Colonic mucosa (tissue), 4 donors: ENCODE data around the gene FIGNL2. TPM values are rescaled to one million over a fixed set of nuclear protein-coding genes. Genes with fewer than 3 reads are reported as not detected.

Experiments
- DNase-seq: peaks from one replicate; pipeline ENCODE4 v3.0.0-alpha.2; 2020
- H3K27ac ChIP-seq: fragments of 200-600 bp; one replicate; pipeline ENCODE4 v1.8.0; 2021
- H3K27me3 ChIP-seq: fragments of 200-600 bp; one replicate; pipeline ENCODE4 v1.8.0; 2021
- H3K36me3 ChIP-seq: fragments of 200-600 bp; one replicate; pipeline ENCODE4 v1.8.0; 2021
- H3K4me1 ChIP-seq: fragments of 200-600 bp; one replicate; pipeline ENCODE4 v1.8.0; 2021; ENCODE audit warnings: mild to moderate bottlenecking
- H3K4me3 ChIP-seq: fragments of 200-600 bp; one replicate; pipeline ENCODE4 v1.8.0; 2021
- H3K9ac ChIP-seq, 2 donors: one replicate each; pipeline ENCODE4 v1.7.0; 2013; ENCODE audit warnings: control low read depth in 2 of 2, low read depth in 2 of 2, low read length in 2 of 2
- H3K9me3 ChIP-seq: fragments of 200-600 bp; one replicate; pipeline ENCODE4 v1.8.0; 2021
- intact Hi-C: fragments of 100-400 bp; cut with DNase I; formaldehyde crosslinking; loops from one replicate; pipeline ENCODE4 v1.14.1; 2022
- total RNA-seq, 2 donors: library from RNA; stranded (reverse); fragmentation: NEBNext Ultra II Directional in 1 of 2; extraction: Animal tissue kit (Norgen Biotek cat#: 25700) in 1 of 2; gene quantifications; one replicate each; pipeline ENCODE4 v1.2.1, GENCODE V29; 2021
- TF ChIP-seq, protein P1 (sequence below): fragments of 200-600 bp; IDR thresholded peaks from one replicate; pipeline ENCODE4 v1.8.0; 2022; ENCODE audit warnings: antibody characterized with exemption, mild to moderate bottlenecking
- donor health status: healthy.
- donor health status: DM: no; HTN: no; CAD: no.
- donor health status: DM: no; HTN: no; CAD: no.

Gene FIGNL2
- total RNA-seq, 2 donors from 2014 or later: 0.30 to 0.35 TPM

DNA sequence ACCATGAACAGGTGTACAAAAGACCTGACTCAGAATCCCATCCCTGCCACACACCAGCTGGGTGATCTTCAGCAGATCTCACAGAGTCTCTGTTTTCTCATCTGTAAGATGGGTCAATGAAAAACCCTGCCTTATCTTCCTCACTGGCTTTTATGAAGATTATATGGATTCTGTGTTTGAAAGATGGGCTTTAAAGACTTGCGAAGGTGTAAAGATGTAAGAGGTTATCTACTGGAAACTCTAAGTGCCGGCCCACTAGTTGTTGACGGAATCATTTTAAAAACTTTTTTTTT is 24.1 kb upstream of the FIGNL2 start:
- intact Hi-C loops: loop anchor here (5.0 kb wide), 2 partner anchors 45 to 450 kb away; partner anchors contain the start of gene SLC4A8
- TF ChIP-seq, protein P1, sequence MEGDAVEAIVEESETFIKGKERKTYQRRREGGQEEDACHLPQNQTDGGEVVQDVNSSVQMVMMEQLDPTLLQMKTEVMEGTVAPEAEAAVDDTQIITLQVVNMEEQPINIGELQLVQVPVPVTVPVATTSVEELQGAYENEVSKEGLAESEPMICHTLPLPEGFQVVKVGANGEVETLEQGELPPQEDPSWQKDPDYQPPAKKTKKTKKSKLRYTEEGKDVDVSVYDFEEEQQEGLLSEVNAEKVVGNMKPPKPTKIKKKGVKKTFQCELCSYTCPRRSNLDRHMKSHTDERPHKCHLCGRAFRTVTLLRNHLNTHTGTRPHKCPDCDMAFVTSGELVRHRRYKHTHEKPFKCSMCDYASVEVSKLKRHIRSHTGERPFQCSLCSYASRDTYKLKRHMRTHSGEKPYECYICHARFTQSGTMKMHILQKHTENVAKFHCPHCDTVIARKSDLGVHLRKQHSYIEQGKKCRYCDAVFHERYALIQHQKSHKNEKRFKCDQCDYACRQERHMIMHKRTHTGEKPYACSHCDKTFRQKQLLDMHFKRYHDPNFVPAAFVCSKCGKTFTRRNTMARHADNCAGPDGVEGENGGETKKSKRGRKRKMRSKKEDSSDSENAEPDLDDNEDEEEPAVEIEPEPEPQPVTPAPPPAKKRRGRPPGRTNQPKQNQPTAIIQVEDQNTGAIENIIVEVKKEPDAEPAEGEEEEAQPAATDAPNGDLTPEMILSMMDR: no peak
- Histone ChIP-seq H3K36me3 (no peaks in the 10 kb centered on the region), H3K4me3 (no peak overlapping the region), H3K4me1 (no peaks in the 10 kb centered on the region), H3K9me3 (no peaks in the 10 kb centered on the region), H3K9ac (no peak overlapping the region), H3K27me3 (peaks cover 12% of the 10 kb centered on the region), H3K27ac (no peak overlapping the region)
- DNase-seq: no peak

DNA sequence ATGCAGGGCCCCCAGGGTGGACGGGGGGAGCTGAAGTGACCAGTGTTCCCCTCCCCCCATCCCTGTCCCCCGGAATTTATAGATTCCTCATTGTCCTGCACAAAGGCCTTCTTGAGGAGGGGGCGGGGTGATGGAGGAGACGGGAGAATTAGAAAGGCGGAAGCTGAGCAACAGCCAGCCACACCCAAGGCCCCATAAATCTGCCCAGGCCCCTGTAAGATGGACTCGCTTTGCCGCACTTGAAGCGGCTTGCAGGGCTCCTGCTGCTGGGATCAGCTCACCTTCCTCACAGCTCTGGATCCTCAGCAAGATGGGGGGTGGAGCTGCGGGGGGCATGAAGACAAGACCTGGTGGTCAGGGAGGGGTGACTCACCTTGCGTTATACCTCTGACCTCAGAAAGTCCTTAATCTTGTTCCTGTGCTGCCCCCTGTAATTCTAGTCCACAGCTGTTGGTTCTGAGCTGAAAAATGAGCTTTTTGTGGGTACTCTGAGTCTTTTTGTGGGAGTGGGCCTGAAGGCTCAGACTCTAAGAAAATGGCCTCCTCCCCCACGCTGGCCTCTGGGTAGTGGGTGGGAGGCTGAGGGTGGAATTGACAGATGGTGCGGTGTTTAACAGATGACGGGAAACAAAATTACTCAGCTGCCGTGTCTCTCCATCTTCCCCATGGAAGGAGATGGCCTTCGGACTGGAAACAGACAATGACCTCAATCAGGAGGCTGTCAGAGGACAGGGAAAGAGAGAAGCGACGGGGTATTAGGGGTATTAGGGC is 23.6 kb upstream of the FIGNL2 start:
- DNase-seq: no peak
- intact Hi-C loops: loop anchor here (5.0 kb wide), 2 partner anchors 45 to 450 kb away; partner anchors contain the start of gene SLC4A8
- H3K4me1 ChIP-seq: no peaks in the 10 kb centered on the region
- no peaks in the 10 kb centered on the region for H3K9me3 ChIP-seq
- H3K4me3 ChIP-seq: no peak overlapping the region
- no peak overlapping the region for H3K9ac ChIP-seq
- H3K36me3 ChIP-seq: no peaks in the 10 kb centered on the region
- H3K27me3 ChIP-seq: peaks cover 12% of the 10 kb centered on the region
- TF ChIP-seq, protein P1: no peak
- H3K27ac ChIP-seq: no peak overlapping the region

DNA sequence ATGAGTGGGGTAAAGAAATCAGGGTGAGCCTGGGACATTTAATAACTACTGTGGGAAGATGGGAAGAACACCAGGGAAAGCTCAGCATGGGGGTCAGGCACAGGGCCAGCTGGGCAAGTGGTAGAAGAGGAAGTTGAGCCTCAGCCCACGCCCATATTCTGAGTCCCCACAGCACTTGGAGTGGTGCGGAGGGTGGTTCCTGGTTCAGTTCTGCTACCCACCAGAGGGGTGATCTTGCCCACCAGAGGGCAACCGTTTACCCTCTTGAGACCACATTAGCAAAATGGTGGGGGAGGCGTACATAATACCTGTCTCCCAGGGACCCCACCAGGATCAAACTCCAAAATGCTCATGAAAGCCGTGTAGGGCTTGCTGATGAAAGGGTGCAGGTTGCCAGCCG is 22.6 kb upstream of the FIGNL2 start:
- Histone ChIP-seq H3K27me3 (peaks cover 12% of the 10 kb centered on the region), H3K9ac (no peak overlapping the region), H3K4me3 (no peak overlapping the region), H3K4me1 (no peaks in the 10 kb centered on the region), H3K36me3 (no peaks in the 10 kb centered on the region), H3K9me3 (no peaks in the 10 kb centered on the region), H3K27ac (no peak overlapping the region)
- DNase-seq: no peak
- TF ChIP-seq, protein P1: no peak
- intact Hi-C loops: loop anchor here (5.0 kb wide), 2 partner anchors 44 to 449 kb away; partner anchors contain the start of gene SLC4A8

DNA sequence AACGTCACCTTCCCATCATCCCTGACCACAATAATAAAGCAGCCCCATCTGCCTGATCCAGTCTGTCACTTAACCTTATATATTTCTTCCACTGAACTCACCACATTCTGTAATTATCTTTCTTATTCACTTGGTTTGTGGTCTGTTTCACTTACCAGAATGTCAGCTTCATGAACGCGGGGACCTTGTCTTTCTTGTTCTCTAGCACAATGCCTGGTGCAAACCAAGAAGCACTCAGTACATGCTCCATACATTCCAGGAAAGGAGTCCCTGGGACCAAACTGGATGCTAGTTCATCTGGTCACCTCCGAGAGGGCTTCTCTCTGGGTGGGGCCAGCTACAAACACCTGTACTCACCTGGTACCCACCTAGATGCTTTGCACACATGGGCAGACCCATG is 22.0 kb upstream of the FIGNL2 start:
- Histone ChIP-seq H3K9me3 (no peaks in the 10 kb centered on the region), H3K4me3 (no peak overlapping the region), H3K27ac (no peak overlapping the region), H3K27me3 (peaks cover 12% of the 10 kb centered on the region), H3K36me3 (no peaks in the 10 kb centered on the region), H3K9ac (no peak overlapping the region), H3K4me1 (no peaks in the 10 kb centered on the region)
- intact Hi-C loops: loop anchor here (5.0 kb wide), 2 partner anchors 43 to 448 kb away; partner anchors contain the start of gene SLC4A8
- DNase-seq: no peak
- TF ChIP-seq, protein P1: no peak

DNA sequence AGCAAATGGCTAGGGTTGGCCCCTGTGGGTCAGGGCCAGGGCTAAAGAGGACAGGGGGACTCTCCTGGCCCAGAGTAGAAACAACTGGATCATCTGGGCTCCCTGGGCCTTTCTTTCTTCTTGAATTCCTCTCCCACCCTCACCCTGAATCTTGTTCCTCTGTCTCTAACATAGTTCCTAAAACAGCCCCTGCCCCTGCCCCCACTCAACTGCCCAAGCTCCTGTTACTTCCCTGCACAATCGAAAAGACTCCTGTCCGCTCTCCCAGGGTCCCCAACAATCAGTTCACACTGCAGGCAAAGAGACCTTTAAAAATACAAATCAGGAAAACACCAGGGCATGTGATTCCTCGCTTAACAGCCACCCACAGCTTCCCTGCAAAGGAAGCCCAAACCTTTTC is 21.4 kb upstream of the FIGNL2 start:
- H3K27me3 ChIP-seq: peaks cover 18% of the 10 kb centered on the region
- H3K4me1 ChIP-seq: no peaks in the 10 kb centered on the region
- TF ChIP-seq, protein P1: no peak
- H3K4me3 ChIP-seq: no peak overlapping the region
- no peak for DNase-seq
- H3K9ac ChIP-seq: no peak overlapping the region
- intact Hi-C loops: loop anchor here (5.0 kb wide), 2 partner anchors 43 to 448 kb away; partner anchors contain the start of gene SLC4A8
- no peaks in the 10 kb centered on the region for H3K9me3 ChIP-seq
- H3K27ac ChIP-seq: no peak overlapping the region
- no peaks in the 10 kb centered on the region for H3K36me3 ChIP-seq
